GM18507 (cell line): ENCODE measurements around the gene BICC1.

Source experiments
- DNase-seq: peaks from one replicate; pipeline ENCODE4 v3.0.0; 2011; ENCODE audit warnings: low read depth; ENCODE audit not compliant: insufficient read length; ENCODE audit errors: extremely low spot score
- FAIRE-seq: peaks from 2 replicates; lab custom pipeline; 2011; peaks lifted over from hg19 to GRCh38; lab: Jason Lieb, UNC

Gene BICC1

GRCh38 chr10:58782876-58783851 lies 270.5 kb downstream of the BICC1 start:
- no peak for FAIRE-seq
- DNase-seq, result no peak

GRCh38 chr10:58784361-58784760 lies 271.7 kb downstream of the BICC1 start:
- FAIRE-seq, result no peak

GRCh38 chr10:58785354-58785753 lies 272.7 kb downstream of the BICC1 start:
- no peak for FAIRE-seq
- DNase-seq, result no peak

More at GRCh38 chr10:58784361-58784760, 271.7 kb downstream of the BICC1 start:
- DNase-seq, result no peak

- no peak for DNase-seq
- FAIRE-seq, result no peak
Measured at GRCh38 chr10:58791137-58791536, 278.5 kb downstream of the BICC1 start.

GRCh38 chr10:58795560-58795959 lies 282.9 kb downstream of the BICC1 start:
- FAIRE-seq, result no peak
- no peak for DNase-seq

GRCh38 chr10:58796242-58796641 lies 283.6 kb downstream of the BICC1 start:
- FAIRE-seq (no peak), DNase-seq (no peak)

- DNase-seq (no peak), FAIRE-seq (no peak)
Measured at GRCh38 chr10:58796824-58797223, 284.2 kb downstream of the BICC1 start.

- DNase-seq (no peak), FAIRE-seq (no peak)
Measured at GRCh38 chr10:58797356-58797755, 284.7 kb downstream of the BICC1 start.

GRCh38 chr10:58802047-58802446 lies 289.4 kb downstream of the BICC1 start:
- DNase-seq (no peak), FAIRE-seq (no peak)

- FAIRE-seq (no peak), DNase-seq (no peak)
Measured at GRCh38 chr10:58806323-58806722, 293.7 kb downstream of the BICC1 start.

- DNase-seq (no peak), FAIRE-seq (no peak)
Measured at GRCh38 chr10:58806970-58807628, 294.4 kb downstream of the BICC1 start.

- DNase-seq, result no peak
- no peak for FAIRE-seq
Measured at GRCh38 chr10:58807629-58808022, 295.0 kb downstream of the BICC1 start.

GRCh38 chr10:58810751-58811150 lies 298.1 kb downstream of the BICC1 start:
- FAIRE-seq (no peak), DNase-seq (no peak)

GRCh38 chr10:58813573-58813972 lies 300.9 kb downstream of the BICC1 start:
- DNase-seq (no peak), FAIRE-seq (no peak)

- FAIRE-seq (no peak), DNase-seq (no peak)
Measured at GRCh38 chr10:58817201-58817846, 304.7 kb downstream of the BICC1 start.

- FAIRE-seq, result no peak
- DNase-seq, result no peak
Measured at GRCh38 chr10:58818900-58819299, 306.2 kb downstream of the BICC1 start.

GRCh38 chr10:58820386-58820785 lies 307.7 kb downstream of the BICC1 start:
- FAIRE-seq, result no peak
- no peak for DNase-seq

- FAIRE-seq, result no peak
- no peak for DNase-seq
Measured at GRCh38 chr10:58820861-58821751, 308.4 kb downstream of the BICC1 start.

GRCh38 chr10:58821752-58822056 lies 309.0 kb downstream of the BICC1 start:
- FAIRE-seq, result no peak
- DNase-seq, result no peak
